Activated CD8-positive, alpha-beta memory T cell treated with anti-CD3 and anti-CD28 coated beads, Interleukin-2, amount 50 U/mL, for 1 hour (primary cell): ENCODE data around the gene SSTR4.

ENCODE experiments used
- DNase-seq: peaks from one replicate; pipeline ENCODE4 v3.0.0-alpha.2; 2020; ENCODE audit errors: extremely low read depth

The SSTR4 gene

DNA sequence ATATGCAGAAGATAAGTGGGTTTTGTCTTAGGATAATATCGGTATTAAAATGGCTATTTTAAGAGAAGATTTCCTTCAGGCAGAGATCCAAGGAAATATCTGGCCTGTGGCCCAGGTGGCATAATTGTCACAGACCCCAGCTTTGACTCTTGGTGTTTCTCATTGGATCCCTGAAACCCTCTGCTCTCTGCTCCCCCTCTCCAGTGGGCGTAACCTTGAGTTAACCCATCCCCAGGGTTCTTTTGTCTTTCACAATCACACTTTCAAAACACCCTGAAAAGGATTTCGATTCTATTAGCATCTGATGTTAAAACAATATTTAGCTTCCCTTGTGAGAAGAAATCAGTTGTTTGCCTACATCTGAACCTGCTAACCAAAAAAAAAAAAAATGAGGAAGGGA, 7.2 kb downstream of the SSTR4 start:
- no peak for DNase-seq

DNA sequence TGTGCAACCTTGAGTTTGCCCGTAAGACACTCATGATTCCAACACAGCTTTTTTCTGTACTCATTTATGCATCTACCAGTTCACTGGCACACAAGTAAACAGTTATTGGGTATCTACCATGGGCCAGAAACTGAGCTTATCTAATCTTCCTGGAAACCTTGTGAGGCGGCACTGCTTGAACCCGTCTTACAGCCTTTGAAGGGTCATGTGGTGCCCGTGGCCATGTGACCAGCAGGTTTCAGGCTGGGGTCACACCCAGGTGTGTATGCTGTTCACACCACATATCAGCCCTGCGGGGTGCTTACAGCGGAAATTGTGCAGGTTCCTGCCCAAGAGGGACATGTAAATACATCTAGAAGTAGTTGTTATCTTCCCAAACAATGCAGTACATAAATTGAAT, 8.3 kb downstream of the SSTR4 start:
- no peak for DNase-seq

DNA sequence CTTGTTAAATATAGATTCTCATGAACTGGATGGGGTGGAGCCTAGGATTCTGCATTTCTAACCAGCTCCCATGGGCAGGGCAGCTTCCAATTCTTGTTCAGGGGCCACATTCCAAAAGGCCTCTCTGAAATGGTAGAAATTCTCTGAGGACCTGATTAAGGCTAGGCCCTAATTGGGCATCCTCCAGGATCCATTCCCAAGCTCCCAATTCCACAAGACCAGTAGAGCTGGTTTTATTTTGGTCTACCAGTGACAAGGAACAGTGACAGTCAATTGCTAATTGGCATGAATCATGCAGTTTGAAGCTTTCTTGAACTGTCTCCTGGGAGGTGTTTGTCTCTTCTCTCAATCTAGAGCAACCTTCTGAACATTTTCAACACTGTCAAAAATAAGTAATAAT, 11.3 kb downstream of the SSTR4 start:
- DNase-seq = no peak

DNA sequence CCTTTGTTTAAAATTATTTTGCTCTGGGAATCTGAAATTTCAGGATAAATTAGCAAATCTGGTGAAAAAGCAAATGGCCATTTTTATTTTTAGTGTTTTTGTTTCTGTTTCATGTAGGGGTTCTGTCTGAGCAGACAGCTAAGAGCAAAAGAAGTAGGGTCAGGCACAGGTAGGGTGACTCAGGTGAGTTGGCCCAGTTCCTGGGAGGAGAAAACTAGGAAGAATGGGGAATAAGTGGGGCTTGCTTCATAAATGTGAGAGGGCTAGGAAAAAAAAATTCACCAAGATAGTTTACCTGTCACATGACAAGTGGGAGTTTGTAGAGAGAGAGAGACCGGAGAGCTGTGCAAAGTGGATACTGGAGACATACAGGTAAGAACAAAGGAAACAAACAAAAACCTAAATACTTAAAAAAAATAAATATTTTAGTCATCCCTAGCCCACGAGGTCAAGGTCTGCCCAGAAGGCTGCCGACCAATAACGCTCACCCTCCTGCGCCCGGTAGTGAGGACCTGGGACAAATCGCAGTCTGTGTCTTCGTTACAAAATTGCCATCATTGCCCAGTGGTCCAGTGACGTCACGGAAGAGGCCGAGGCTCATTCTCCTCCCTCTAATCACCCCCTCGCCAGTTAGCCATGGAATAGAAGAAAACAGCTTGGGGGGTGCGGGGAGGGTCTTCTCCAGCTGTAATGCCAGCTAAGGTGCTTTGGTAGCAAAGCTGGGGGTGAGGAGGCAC, 12.1 kb downstream of the SSTR4 start:
- no peak for DNase-seq

DNA sequence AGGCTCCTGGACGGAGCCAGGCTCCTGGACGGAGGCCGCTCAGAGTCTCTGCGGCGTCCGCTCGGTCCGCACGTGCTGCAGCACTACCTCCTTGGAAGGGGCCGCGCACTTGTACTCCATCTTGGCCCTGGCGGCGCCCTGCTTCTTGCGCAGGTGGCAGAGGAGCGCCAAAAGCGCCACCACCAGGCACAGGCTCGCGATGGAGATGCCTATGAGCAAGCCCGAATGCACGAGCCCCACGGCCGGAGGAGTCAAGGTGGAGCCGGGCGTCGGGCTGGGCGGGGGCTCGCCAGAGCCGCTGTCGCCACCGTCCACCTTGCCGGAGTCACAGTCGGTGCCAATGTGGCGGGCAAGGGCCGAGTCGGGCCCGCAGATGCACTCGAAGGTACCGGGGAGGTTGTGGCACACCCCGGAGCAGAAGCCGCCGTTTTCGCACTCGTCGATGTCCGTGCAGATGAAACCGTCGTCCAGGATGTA, 12.7 kb downstream of the SSTR4 start:
- DNase-seq = no peak

DNA sequence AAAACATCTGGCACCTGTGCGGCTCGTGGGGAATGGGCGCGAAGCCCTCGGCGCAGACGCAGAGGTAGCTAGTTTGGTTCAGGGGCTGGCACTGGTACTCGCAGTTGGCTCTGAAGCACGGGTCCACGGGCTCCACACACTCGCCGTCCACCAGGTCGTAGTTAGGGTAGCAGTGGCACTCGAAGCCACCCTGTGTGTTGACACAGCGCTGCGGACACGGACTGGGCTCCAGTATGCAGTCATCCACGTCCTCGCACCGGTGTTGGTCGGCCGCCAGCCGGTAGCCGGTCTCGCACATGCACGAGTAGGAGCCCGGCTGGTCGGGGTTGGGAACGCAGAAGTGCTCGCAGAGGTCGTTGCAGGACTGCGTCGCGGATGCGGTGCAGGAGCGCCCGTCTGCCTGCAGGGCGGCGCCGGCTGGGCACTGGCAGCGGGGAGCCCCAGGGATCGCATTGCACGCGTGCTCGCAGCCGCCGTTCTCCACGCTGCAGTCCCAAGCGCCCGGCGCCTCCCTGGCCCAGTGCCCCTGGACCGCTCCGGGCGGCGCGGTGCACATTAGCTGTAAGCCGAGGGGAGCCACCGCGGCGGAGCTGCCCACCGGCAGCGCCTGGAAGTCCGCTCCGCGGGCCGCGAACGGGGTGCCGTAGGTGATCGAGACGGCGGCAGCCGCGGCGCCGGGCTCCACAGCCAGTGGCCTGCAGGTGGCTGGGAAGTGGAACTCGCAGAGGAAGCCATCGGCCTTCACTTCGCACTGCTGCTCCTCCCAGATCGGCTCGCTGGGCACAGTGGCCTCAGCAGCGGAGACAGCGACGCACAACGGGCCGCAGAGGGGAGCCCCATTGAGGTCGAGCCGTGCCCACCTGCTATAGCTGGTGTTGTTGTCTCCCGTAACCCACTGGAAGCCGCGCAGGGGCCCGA, 13.4 kb downstream of the SSTR4 start:
- DNase-seq = no peak

DNA sequence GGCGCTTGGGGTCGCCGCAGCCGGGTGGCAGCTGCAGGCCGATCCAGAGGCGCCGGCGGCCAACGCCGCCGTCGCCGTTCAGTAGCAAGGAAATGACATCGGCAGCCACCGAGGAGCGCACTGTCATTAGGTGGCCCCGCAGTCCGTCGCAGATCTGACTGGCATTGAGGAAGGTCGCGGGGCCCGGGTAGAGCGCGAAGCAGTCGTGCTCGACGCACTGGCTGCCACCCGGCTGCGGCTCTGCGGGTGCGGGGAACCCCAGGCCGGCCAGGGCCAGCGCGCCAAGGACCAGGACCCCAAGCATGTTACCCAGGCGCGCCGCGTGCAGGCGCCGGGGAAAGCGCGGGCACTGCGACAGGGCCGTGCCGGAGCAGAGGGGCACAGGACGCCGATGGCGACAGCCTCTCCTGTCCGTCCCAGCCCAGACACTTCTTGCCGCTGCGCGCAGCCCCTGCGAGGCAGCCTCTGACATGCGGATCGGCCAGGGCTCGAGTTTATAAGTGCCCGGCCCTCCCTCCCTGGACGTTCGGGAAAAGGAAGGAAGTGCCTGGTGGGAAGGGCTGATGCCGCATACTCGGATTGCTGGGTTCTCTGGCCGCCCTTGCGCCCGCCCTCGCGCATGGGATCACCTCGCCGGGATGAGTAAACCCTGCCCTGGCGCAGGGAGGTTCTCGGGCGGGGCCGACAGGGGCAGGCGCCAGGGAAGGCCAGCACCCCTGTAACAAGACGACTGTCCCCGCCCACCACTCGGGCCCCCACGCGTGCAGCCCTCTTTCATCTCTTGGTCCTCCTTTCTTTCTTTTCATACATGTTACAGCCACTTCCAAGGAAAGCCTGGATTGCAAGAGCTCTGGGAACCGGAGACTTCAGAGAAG, 14.3 kb downstream of the SSTR4 start, which contains the start of gene THBD:
THBD (minus strand) TSS at position 472 of the 875 bp plus-strand sequence; CDS start at position 304, 168 bp downstream.
- DNase-seq = no peak

DNA sequence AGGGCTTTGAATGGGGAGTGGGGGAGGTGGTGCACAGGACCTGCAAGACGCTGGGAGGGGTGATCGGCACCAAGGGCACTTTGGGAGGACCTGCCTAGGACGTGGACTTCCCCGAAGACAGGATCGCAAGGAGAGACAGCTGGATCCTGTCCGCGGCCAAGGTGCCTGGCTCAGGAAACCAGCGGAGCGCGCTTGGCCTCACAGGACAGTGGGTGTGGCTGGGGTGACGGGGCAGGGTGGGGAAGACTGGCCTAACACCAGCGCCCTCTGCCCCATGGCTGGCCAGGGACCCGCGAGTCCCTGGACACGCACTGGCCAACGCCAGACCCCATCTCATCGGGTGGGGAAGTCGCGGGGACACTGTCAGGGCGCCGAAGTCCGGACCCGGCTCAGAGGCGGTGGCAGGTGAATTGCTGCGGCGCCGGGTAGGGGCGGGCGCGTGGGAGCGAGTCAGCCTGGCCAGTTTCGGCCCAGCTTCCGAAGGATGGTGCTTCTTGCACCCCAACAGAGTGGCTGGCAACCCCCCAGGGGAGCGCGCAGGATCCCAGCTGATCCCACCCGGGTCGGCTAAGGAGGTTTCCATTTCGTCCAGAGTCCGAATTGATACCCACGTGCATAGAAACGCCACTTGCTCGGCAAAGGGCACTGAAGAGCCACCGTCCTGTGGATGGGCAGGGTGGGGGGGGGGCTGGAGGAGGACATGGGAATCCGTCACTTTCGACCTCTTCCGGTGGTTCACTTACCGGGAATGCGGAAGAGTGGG, 15.1 kb downstream of the SSTR4 start:
- DNase-seq = no peak

DNA sequence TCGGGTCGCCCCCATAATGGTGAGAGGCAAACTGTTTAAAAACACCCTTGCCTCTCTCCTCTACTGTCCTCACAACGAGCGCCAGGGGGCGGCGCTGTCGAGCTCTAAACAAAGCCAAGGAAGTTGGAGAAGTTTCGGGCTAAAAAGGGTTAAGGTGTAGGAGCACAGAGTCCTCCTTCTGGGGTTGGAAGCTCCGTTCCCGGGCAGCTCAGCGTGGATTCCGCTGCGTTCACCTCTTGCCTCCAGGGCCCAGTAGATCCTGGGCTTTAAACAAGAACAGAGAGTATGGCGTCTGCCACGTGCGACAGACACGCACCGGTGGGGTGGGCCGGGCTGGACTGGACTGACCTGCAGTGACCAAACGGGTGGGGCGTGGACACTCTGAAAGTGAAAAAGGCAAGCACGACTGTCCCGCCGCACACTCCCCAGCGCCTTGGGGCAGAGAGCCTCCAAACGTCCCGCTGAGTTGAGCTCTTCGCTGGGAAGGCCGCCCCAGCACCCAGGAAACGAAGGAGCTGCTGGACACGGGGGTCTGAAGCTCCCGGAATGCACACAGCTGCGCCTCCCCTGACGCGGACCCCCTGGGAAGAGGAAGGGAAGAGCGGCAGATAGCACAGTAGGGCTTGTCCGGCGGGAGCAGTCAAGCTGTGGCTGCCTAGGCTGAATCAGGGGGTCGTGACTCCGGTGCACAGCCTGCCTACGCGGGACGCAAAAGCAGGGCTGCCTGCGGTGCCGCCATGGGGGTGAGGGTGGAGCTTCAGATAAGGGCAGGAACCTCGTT, 15.9 kb downstream of the SSTR4 start:
- DNase-seq = no peak

DNA sequence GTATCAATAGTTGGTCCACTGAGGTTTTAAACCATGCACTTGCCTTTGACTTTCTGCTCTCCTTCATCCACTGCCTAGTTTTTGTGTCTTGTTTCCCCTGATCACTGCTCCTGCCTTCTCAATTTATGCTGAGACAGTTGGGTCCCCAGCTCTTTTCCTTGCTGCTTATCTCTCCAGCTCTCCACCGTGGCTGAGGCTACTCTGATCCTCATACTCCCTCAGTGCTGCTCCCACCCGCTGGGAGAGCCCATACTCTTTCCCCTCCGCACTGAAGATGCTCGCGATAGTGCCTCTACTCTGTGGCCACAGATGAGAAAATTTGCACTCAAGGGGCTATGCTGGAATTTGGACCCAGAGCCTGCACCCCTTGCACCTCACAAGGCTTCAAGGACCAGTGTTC, 17.8 kb downstream of the SSTR4 start:
- DNase-seq = no peak

DNA sequence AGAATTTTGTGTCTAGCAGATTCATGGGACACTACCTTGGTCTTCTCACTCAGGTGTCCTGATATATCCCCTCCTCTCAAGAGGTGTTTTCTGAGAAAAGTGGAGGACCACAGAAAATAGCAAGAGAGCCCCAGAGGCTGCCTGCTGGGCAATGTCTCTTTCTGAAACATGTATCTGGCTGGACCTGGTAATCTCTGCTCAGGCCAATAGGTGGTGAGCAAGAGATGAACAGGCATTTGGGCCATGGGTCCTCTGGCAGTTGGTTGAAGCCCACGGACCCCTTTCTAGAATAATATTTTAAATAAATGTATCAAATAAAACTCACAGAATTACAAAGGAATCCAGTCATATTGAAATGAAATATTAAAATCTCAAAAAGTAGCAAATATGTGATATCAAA, 23.1 kb downstream of the SSTR4 start:
- DNase-seq = no peak

DNA sequence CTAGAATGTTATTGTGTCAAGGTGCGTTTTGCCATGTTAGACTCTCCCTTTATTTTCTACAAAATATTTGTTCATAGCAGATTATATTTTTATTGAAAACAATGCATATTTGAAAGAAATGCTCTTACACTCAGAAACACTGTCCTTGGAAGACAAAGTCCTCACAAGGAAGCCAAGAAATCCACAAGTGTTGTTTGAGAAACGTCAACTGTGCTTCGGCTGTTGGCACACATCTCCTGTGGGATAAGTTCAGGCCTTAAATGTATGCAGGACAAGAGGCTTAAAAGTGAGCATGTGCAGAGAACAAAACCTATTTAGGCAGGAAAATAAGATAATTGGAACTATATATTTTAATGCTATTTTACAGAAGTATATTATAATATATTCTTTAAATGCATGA, 23.9 kb downstream of the SSTR4 start:
- DNase-seq = no peak

DNA sequence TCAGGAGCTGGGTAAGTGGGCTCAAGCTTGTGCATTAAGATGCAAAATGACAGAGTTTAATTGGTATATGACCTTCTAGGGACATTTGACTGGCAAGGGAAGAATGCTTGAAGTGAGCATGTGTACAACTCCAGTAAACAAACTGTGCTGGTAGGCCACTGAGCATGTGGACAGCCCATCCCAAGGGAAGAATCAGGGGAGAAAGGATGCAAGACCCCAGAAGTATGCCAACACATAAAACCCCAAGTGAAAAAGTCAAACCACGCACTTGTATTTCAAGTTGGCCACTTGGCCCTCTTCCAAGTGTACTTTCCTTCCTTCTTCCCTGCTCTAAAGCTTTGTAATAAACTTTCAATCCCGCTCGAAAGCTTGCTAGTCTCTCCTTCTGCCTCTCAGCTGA, 24.7 kb downstream of the SSTR4 start:
- no peak for DNase-seq

DNA sequence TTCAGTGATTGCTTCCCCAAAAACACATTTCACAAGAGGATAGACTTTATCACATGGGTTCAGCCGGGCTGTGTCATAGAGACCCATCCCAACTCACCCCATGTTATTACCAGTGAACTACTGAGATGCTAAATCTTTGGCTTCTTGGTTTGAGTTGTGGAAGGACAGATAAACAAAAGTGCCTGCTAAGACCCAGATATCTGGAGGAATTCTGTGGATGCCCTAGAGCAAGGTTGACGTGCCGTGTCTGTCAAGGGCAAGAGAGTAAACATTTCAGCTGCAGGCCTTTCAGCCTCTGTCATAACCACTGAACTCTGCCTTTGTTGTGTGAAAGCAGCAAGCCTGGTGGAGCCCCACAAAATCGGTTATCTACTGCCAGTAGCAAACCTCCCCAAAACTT, 25.5 kb downstream of the SSTR4 start:
- DNase-seq = no peak

DNA sequence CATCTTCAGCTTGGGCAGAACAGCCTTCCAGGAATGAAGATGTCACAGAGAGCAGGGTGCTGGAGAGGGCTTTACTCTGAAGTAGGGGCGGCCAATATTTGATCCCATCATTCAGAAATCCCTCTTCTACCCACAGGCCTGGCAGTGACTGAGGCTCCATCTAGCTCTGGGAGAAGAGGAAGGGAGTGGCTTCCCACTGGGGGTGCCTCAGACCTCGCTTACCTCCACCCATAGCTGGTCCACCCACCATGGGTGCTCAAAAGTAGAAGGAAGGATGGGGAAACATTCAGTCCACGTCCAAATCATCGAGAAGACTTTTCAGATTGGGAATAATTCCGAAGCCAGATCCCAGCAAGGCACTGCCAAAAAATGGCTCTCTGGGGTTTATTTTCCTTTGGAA, 26.1 kb downstream of the SSTR4 start:
- no peak for DNase-seq

DNA sequence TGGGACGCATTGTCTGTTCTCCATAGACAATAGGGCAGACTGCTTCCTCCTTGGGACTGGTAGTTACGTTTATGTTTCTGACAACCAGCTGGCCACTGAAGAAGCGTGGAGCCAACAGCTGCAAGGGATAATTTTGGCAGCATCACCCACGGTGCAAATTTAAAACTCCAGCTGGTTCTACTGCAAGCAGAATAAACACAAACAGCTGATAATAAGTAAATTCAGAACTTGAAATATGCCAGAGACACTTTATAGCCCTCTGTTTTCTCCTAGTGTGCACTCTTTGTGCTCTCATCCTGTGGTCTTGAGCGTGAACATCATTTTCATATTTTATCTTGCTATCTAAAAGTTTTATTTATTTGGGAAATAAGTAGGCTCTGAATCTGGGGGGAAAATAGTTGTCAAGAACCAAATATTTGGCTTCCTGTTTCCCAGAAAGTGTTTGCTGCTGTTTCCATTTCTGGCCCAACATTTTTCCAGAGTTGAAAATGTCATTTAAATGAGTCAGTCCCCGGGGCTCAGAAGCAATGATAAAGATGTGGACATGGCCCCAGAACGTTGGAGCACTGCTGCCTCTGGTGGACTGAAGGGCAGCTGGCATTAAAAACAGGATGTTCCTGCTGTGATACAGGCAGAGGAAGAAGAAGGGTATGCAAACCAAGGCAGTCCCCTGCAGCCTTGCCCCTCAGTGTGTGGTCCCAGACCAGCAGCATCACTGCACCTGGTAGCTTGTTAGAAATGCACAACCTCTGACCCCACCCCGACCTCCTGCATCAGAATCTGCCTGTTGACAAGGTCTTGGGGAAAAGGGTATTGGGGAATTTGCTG, 26.8 kb downstream of the SSTR4 start:
- no peak for DNase-seq

DNA sequence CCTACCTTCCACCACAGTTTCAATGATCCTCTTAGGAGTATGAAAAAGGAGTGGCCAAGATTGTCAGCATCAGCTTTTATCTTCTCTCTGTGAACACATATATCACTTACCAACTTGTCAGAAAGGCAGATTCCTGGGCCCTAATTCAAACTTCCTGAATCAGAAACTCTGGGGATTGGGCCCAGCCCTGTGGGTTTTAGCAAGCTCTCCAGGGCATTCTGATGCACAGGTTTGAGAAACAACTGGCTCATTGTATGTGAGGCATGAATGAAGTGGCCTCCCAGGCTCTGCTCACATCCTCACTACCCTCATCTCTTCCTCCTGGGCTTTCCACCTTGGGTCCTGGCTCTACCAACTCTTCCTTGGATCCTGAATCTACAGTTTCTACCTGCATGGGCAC, 27.5 kb downstream of the SSTR4 start:
- DNase-seq = no peak

DNA sequence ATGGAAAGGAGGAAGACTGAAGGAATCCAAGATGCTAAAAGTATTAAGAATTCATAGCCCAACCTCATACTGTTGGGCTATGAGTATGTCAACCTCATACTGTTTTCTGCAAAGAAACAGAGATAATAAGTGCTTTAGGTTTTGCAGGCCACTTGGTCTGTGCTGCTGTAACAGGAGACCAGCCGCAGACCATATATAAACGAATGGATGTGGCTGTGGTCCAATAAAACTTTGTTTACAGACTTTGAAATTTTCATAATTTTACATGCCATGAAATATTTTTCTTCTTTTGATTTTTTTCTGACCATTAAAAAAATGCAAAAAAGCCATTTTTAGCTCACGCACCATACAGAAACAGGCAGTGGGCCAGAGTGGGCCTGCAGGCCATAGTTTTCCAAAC, 28.1 kb downstream of the SSTR4 start:
- DNase-seq = no peak

DNA sequence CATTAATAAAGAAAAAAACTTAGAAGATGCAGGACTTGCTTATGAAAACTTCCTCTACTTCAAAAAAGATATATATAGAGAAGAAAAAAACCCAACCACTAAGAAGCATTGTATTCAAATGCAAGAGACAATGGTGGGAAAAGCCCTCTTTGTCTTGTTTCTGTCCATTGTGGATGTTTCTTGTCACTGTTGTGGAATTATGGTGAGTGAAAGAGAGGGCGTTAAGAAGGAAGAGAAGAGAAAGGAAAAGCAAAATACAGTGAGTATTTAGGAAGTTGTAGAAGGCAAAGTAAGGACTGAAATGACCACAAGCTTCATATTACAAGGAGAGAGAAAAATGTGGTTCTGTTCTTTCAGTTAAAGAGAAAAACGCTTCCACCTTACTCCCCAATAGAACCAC, 28.5 kb downstream of the SSTR4 start:
- no peak for DNase-seq
